Neural progenitor cell (in vitro differentiated cells): Measurements from ENCODE around the gene CCR7. TPM values are rescaled to one million over a fixed set of nuclear protein-coding genes. Genes with fewer than 3 reads are reported as not detected.

Experiments used
- DNase-seq: peaks from one replicate; pipeline ENCODE4 v3.0.0-alpha.2; 2016; ENCODE audit warnings: low spot score
- H2AFZ ChIP-seq: fragments of 200-600 bp; sonication (generic); replicated peaks from 2 replicates; pipeline ENCODE4 v1.6.1; 2016; ENCODE audit warnings: antibody characterized with exemption
- H3F3A ChIP-seq: fragments of 200-600 bp; sonication (generic); 2 replicates; pipeline ENCODE4 v1.6.1; 2016; ENCODE audit warnings: antibody characterized with exemption, low read depth
- H3K27ac ChIP-seq: fragments of 200-600 bp; sonication (generic); 2 replicates; pipeline ENCODE4 v1.5.1; 2016; ENCODE audit warnings: mild to moderate bottlenecking
- H3K27me3 ChIP-seq: fragments of 200-600 bp; sonication (generic); 2 replicates; pipeline ENCODE4 v1.6.1; 2016; ENCODE audit warnings: mild to moderate bottlenecking, moderate library complexity
- H3K36me3 ChIP-seq: fragments of 200-600 bp; sonication (generic); 2 replicates; pipeline ENCODE4 v1.5.1; 2016
- H3K4me1 ChIP-seq: fragments of 200-600 bp; sonication (generic); 2 replicates; pipeline ENCODE4 v1.6.1; 2016; ENCODE audit warnings: mixed run types
- H3K4me2 ChIP-seq: fragments of 200-600 bp; sonication (generic); 2 replicates; pipeline ENCODE4 v1.6.1; 2016
- H3K4me3 ChIP-seq: fragments of 200-600 bp; sonication (generic); 2 replicates; pipeline ENCODE4 v1.5.1; 2016
- H3K79me2 ChIP-seq: fragments of 200-600 bp; sonication (generic); 2 replicates; pipeline ENCODE4 v1.6.1; 2016; ENCODE audit warnings: low read depth
- H3K9ac ChIP-seq: fragments of 200-600 bp; sonication (generic); 2 replicates; pipeline ENCODE4 v1.6.1; 2016
- H3K9me3 ChIP-seq: fragments of 200-600 bp; sonication (generic); 2 replicates; pipeline ENCODE4 v1.5.1; 2016; ENCODE audit warnings: low read depth
- H4K20me1 ChIP-seq: fragments of 200-600 bp; sonication (generic); 2 replicates; pipeline ENCODE4 v1.6.1; 2016; ENCODE audit warnings: low read depth
- H3K27ac Mint-ChIP-seq: 3 replicates; pipeline ENCODE4 v1.8.0; 2021; ENCODE audit warnings: mixed read lengths
- H3K27me3 Mint-ChIP-seq: 2 replicates; pipeline ENCODE4 v1.8.0; 2022; ENCODE audit warnings: low read depth, mild to moderate bottlenecking, inconsistent platforms, moderate library complexity, mixed read lengths; ENCODE audit not compliant: insufficient read depth
- H3K36me3 Mint-ChIP-seq: 3 replicates; pipeline ENCODE4 v1.8.0; 2021; ENCODE audit warnings: mixed read lengths
- H3K4me1 Mint-ChIP-seq: 3 replicates; pipeline ENCODE4 v1.8.0; 2021; ENCODE audit warnings: mixed read lengths
- H3K4me3 Mint-ChIP-seq: 3 replicates; pipeline ENCODE4 v1.8.0; 2021; ENCODE audit warnings: mild to moderate bottlenecking, moderate library complexity, mixed read lengths
- H3K9me3 Mint-ChIP-seq: 3 replicates; pipeline ENCODE4 v1.8.0; 2020; ENCODE audit warnings: mixed read lengths
- EZH2 ChIP-seq: fragments of 200-600 bp; sonication (generic); IDR thresholded peaks from 2 replicates; pipeline ENCODE4 v1.6.1; 2017; ENCODE audit warnings: antibody characterized with exemption, mild to moderate bottlenecking, moderate library complexity
- EZH2phosphoT487 ChIP-seq: fragments of 200-600 bp; sonication (generic); IDR thresholded peaks from 2 replicates; pipeline ENCODE4 v1.6.1; 2017; ENCODE audit warnings: antibody characterized with exemption
- total RNA-seq: library from RNA; depleted of rRNA; stranded (reverse); fragments of >200 nt; gene quantifications from 2 replicates; pipeline ENCODE4 v1.2.3, GENCODE V29; 2015; ENCODE audit warnings: low replicate concordance
- TF ChIP-seq, protein P1 (sequence below): fragments of 200-600 bp; sonication (generic); IDR thresholded peaks from 2 replicates; pipeline ENCODE4 v1.5.1; 2017; ENCODE audit warnings: antibody characterized with exemption, mild to moderate bottlenecking

Gene CCR7
- total RNA-seq, 1 donor from 2014 or later, result not detected

DNA sequence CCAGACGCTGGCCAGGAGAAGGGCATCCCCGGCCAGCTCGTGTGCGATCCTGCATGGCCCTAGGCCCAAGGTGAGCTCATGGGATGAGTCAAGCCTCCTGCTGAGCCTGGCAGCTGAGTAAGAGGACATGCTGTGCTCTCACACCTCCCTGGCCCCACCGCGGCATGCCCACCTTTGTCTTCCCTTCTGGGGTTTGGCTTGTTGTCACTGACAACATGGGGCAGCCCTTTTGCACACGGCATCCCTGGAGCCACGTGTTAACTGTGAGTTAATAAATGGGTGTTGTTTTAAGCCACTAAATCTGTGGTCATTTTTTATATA is 55.0 kb downstream of the CCR7 start:
- H3K27me3 Mint-ChIP-seq, result peaks cover 8% of the 10 kb centered on the region
- no peak overlapping the region for H3K27ac Mint-ChIP-seq

DNA sequence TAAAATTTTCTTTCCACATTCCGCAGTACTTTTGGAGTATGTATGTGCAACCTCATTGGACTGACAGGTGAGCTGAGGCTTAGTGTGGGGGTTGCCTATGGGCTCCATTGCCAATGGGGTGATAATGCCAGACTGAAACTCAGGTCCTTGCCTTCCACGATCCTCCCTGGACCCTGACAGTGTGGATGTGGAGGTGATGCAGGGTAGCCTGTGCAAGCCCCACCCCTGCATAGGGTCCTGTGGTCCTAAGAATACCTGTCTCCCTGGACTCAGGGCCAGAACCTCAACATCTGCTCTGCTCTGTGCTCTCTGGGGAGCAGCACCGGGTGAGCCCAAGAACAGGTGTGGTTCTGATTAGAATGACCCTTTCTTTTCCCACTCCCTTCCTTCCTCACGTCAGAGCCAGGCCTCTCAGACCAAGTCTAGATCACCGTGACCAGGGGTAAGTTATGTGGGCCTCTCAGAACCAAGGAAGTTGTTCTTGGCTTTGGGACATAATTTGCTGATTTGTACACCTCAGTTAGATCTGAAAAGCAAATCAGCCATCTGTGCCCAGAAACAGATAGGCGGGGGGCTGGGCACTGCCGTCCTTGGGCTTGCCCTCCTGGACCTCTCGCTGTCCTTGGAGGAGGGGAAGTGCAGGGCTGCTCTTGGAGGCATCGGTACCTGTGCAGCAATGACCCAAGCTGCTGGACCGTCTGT is 55.5 kb downstream of the CCR7 start:
- Histone ChIP-seq H3K79me2 (no peaks in the 10 kb centered on the region), H3K9me3 (no peaks in the 10 kb centered on the region), H3K27ac (no peak overlapping the region), H3K4me1 (peaks cover 12% of the 10 kb centered on the region), H3K9ac (no peak overlapping the region), H4K20me1 (no peaks in the 10 kb centered on the region), H3K4me3 (no peak overlapping the region), H3F3A (no peaks in the 10 kb centered on the region), H2AFZ (no peak overlapping the region), H3K4me2 (no peak overlapping the region), H3K36me3 (no peaks in the 10 kb centered on the region), H3K27me3 (no peaks in the 10 kb centered on the region)
- TF ChIP-seq, protein P1, sequence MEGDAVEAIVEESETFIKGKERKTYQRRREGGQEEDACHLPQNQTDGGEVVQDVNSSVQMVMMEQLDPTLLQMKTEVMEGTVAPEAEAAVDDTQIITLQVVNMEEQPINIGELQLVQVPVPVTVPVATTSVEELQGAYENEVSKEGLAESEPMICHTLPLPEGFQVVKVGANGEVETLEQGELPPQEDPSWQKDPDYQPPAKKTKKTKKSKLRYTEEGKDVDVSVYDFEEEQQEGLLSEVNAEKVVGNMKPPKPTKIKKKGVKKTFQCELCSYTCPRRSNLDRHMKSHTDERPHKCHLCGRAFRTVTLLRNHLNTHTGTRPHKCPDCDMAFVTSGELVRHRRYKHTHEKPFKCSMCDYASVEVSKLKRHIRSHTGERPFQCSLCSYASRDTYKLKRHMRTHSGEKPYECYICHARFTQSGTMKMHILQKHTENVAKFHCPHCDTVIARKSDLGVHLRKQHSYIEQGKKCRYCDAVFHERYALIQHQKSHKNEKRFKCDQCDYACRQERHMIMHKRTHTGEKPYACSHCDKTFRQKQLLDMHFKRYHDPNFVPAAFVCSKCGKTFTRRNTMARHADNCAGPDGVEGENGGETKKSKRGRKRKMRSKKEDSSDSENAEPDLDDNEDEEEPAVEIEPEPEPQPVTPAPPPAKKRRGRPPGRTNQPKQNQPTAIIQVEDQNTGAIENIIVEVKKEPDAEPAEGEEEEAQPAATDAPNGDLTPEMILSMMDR, result no peak
- no peak for TF ChIP-seq EZH2
- TF ChIP-seq EZH2phosphoT487, result no peak
- Mint-ChIP-seq H3K27me3 (peaks cover 8% of the 10 kb centered on the region), H3K9me3 (no peaks in the 10 kb centered on the region), H3K4me3 (no peak overlapping the region), H3K4me1 (peaks cover 16% of the 10 kb centered on the region), H3K36me3 (no peaks in the 10 kb centered on the region), H3K27ac (no peak overlapping the region)
- no peak for DNase-seq

More for the DNA sequence above, 55.0 kb downstream of the CCR7 start:
- no peak for TF ChIP-seq EZH2
- TF ChIP-seq EZH2phosphoT487, result no peak
- TF ChIP-seq, protein P1, result no peak
- H4K20me1 ChIP-seq, result no peaks in the 10 kb centered on the region
- no peak overlapping the region for H3K4me2 ChIP-seq
- H3K79me2 ChIP-seq, result no peaks in the 10 kb centered on the region
- no peak overlapping the region for H3K27ac ChIP-seq
- no peak for DNase-seq
- H2AFZ ChIP-seq, result no peak overlapping the region
- H3F3A ChIP-seq, result no peaks in the 10 kb centered on the region
- H3K36me3 Mint-ChIP-seq, result no peaks in the 10 kb centered on the region
- no peak overlapping the region for H3K4me3 Mint-ChIP-seq
- peaks cover 12% of the 10 kb centered on the region for H3K4me1 ChIP-seq
- peaks cover 16% of the 10 kb centered on the region for H3K4me1 Mint-ChIP-seq
- H3K4me3 ChIP-seq, result no peak overlapping the region
- no peaks in the 10 kb centered on the region for H3K9me3 Mint-ChIP-seq
- no peak overlapping the region for H3K9ac ChIP-seq
- H3K27me3 ChIP-seq, result no peaks in the 10 kb centered on the region
- H3K9me3 ChIP-seq, result no peaks in the 10 kb centered on the region
- H3K36me3 ChIP-seq, result no peaks in the 10 kb centered on the region

DNA sequence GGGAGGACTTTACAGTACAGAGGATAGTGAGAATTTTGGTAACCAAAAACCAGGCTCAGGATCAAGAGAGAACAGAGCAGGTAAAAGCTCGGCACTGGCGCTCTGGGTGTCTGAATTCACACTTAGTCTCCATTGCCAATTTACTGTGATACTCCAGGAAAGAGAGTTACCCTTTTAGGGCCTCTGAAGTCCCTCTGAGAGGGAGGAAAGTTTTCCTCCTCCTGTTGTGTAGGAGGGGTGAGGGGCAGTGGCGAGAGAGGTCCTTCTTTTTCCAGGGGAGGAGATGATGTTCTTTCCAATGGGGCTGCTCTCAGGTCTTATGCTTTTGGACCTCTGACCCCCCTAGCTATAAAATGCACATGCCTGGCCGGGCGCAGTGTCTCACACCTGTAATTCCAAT is 58.5 kb downstream of the CCR7 start:
- no peak overlapping the region for H2AFZ ChIP-seq
- no peaks in the 10 kb centered on the region for H4K20me1 ChIP-seq
- peaks cover 7% of the 10 kb centered on the region for H3K27me3 Mint-ChIP-seq
- no peak for DNase-seq
- H3K9ac ChIP-seq, result no peak overlapping the region
- TF ChIP-seq EZH2, result no peak
- TF ChIP-seq, protein P1, result no peak
- no peak for TF ChIP-seq EZH2phosphoT487
- no peak overlapping the region for H3K4me3 Mint-ChIP-seq
- H3K9me3 Mint-ChIP-seq, result no peaks in the 10 kb centered on the region
- no peaks in the 10 kb centered on the region for H3F3A ChIP-seq
- no peaks in the 10 kb centered on the region for H3K79me2 ChIP-seq
- no peaks in the 10 kb centered on the region for H3K27me3 ChIP-seq
- no peaks in the 10 kb centered on the region for H3K36me3 Mint-ChIP-seq
- H3K4me1 ChIP-seq, result peaks cover 12% of the 10 kb centered on the region
- no peaks in the 10 kb centered on the region for H3K36me3 ChIP-seq
- no peak overlapping the region for H3K27ac Mint-ChIP-seq
- H3K4me1 Mint-ChIP-seq, result peaks cover 16% of the 10 kb centered on the region
- H3K9me3 ChIP-seq, result no peaks in the 10 kb centered on the region
- no peak overlapping the region for H3K27ac ChIP-seq
- no peak overlapping the region for H3K4me3 ChIP-seq
- no peak overlapping the region for H3K4me2 ChIP-seq

Other genes with a start within 250 kb of the CCR7 start
- gene GJD3, start 200.7 kb downstream of the CCR7 start, total RNA-seq, result not detected in 2 replicates
- gene TOP2A, start 147.6 kb downstream of the CCR7 start, total RNA-seq, result 566 and 968 TPM in 2 replicates
- 14.4 and 20.3 TPM in 2 replicates for gene IGFBP4, start 122.0 kb downstream of the CCR7 start, total RNA-seq
- gene TNS4, start 63.8 kb downstream of the CCR7 start, total RNA-seq, result not detected in 2 replicates
- 179 and 237 TPM in 2 replicates for gene SMARCE1, start 82.3 kb upstream of the CCR7 start, total RNA-seq
- gene KRT222, start 99.7 kb upstream of the CCR7 start, total RNA-seq, result 0.39 and 2.8 TPM in 2 replicates
- not detected in 2 replicates for gene KRT24, start 138.3 kb upstream of the CCR7 start, total RNA-seq
- not detected in 2 replicates for gene KRT25, start 189.9 kb upstream of the CCR7 start, total RNA-seq
- not detected in 2 replicates for gene KRT26, start 206.7 kb upstream of the CCR7 start, total RNA-seq
- gene KRT27, start 217.1 kb upstream of the CCR7 start, total RNA-seq, result not detected in 2 replicates
- not detected in 2 replicates for gene KRT28, start 234.5 kb upstream of the CCR7 start, total RNA-seq